Measurements from ENCODE around the gene OGFR.
A peak's percentile ranks its signal among the peaks of the same experiment; 100 is the strongest.

Gene OGFR, protein sequence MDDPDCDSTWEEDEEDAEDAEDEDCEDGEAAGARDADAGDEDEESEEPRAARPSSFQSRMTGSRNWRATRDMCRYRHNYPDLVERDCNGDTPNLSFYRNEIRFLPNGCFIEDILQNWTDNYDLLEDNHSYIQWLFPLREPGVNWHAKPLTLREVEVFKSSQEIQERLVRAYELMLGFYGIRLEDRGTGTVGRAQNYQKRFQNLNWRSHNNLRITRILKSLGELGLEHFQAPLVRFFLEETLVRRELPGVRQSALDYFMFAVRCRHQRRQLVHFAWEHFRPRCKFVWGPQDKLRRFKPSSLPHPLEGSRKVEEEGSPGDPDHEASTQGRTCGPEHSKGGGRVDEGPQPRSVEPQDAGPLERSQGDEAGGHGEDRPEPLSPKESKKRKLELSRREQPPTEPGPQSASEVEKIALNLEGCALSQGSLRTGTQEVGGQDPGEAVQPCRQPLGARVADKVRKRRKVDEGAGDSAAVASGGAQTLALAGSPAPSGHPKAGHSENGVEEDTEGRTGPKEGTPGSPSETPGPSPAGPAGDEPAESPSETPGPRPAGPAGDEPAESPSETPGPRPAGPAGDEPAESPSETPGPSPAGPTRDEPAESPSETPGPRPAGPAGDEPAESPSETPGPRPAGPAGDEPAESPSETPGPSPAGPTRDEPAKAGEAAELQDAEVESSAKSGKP

GRCh38 chr20:62804627-62805154 lies at the start of gene OGFR:
TSS of gene OGFR (plus strand) at chr20:62804835. CDS start at chr20:62804860, 25 bp downstream.
- DNase-seq: peak in 1 of 2 experiments; percentile 40

- DNase-seq: no peak
Observed at GRCh38 chr20:62754991-62755356, 49.7 kb upstream of the OGFR start.

DNA sequence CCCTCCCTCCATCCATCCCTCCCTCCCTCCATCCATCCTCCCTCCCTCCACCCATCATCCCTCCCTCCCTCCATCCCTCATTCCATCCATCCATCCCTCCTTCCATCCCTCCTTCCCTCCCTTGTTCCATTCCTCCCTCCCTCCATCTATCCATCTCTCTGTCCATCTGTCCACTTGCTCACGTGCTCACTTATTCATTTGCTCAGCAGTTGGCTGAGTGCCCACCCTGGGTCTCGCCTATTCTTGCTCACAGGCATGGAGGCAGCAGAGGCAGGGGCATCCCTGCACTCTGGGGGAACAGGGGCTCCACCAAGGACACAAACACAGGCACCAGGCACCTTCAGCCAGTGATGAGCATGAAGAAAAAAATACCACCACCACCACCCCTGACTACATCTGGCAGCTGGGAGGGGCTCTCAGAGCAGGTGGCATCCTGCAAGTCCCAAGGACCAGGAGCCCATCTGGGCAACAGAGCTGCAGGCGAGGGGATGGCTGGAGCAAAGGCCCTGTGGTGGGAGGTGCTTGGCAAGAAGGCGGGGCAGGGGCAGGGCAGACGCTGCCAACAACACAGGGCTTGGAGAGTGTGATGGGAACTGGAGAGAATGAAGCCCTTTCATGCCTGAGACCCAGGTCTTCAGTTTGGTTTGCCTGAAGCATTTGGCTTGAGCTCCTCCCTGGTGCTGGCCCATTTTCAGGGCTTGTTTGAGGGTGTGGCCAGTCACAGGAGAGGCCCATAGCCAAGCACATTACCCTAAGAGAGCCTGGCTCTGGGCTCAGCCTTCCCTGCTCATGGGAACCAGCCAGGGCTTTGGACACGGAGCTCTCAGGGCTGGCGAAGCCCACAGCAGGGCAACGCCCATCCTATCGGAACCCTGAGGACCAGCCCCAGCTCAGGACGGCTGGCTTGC lies 48.6 kb upstream of the OGFR start:
- peak in 1 of 2 experiments; percentile 56 for DNase-seq

GRCh38 chr20:62758226-62758912 lies 46.3 kb upstream of the OGFR start:
- no peak for DNase-seq

DNA sequence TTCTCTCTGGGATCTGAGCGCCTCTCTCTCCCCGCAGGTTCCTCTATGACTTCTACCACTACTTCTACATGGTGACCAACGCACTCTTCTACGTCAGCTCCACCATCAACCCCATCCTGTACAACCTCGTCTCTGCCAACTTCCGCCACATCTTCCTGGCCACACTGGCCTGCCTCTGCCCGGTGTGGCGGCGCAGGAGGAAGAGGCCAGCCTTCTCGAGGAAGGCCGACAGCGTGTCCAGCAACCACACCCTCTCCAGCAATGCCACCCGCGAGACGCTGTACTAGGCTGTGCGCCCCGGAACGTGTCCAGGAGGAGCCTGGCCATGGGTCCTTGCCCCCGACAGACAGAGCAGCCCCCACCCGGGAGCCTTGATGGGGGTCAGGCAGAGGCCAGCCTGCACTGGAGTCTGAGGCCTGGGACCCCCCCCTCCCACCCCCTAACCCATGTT lies 44.6 kb upstream of the OGFR start:
- no peak for DNase-seq

DNA sequence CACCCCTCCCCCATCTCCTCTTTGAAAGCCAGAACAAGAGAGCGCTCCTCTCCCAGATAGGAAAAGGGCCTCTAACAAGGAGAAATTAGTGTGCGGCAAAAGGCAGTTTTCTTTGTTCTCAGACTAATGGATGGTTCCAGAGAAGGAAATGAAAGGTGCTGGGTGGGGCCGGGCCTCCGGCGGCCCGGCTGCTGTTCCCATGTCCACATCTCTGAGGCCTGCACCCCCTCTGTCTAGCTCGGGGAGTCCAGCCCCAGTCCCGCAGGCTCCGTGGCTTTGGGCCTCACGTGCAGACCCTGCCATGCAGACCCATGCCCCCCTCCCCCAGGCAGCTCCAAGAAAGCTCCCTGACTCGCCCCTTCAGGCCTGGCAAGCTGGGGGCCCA lies 44.2 kb upstream of the OGFR start:
- no peak for DNase-seq

GRCh38 chr20:62760856-62761758 lies 43.5 kb upstream of the OGFR start:
- DNase-seq: no peak

- DNase-seq: no peak
Observed at GRCh38 chr20:62761759-62762131, 42.9 kb upstream of the OGFR start.

GRCh38 chr20:62762376-62762775 lies 42.3 kb upstream of the OGFR start:
- DNase-seq: no peak

- no peak for DNase-seq
Observed at GRCh38 chr20:62762801-62763368, 41.8 kb upstream of the OGFR start.

- DNase-seq: no peak
Observed at GRCh38 chr20:62763404-62763803, 41.2 kb upstream of the OGFR start.

GRCh38 chr20:62764156-62764935 lies 40.3 kb upstream of the OGFR start:
- no peak for DNase-seq

- DNase-seq: no peak
Observed at GRCh38 chr20:62765021-62765420, 39.6 kb upstream of the OGFR start.

- no peak for DNase-seq
Observed at GRCh38 chr20:62765432-62766070, 39.1 kb upstream of the OGFR start.

DNA sequence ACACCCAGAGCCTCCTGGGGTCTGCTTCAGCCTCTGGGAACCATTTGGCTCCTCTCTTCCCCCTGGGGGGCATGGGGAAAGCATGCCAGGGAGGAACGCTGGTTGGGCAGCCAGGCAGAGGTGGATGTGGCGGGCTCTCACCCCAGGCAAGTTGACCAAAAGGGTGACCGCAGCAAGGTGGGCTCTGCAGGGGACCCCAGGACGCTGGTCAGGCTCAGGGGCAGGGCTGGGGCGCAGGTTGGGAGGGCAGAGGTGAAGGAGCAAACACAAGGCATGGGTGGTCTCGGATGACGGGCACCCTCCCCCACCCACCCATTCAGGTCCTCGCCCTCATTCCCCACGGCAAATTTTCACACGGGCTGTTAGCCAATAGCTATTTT lies 38.6 kb upstream of the OGFR start:
- no peak for DNase-seq

GRCh38 chr20:62766716-62767115 lies 37.9 kb upstream of the OGFR start:
- DNase-seq: no peak

DNA sequence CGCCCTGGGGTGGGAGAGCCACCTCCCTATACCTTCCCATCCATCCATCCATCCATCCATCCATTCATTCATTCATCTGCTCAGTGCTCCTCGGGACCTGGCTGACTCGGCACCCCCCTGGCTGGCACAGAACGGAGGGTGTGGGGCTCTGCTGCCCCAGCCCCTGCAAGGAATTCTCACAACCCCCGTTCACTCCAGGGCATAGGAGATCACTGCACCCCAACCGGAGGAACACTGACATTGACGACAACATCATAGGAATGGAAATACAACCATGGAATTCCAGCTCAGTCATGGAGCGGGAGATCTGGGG lies 36.4 kb upstream of the OGFR start:
- DNase-seq: no peak

DNA sequence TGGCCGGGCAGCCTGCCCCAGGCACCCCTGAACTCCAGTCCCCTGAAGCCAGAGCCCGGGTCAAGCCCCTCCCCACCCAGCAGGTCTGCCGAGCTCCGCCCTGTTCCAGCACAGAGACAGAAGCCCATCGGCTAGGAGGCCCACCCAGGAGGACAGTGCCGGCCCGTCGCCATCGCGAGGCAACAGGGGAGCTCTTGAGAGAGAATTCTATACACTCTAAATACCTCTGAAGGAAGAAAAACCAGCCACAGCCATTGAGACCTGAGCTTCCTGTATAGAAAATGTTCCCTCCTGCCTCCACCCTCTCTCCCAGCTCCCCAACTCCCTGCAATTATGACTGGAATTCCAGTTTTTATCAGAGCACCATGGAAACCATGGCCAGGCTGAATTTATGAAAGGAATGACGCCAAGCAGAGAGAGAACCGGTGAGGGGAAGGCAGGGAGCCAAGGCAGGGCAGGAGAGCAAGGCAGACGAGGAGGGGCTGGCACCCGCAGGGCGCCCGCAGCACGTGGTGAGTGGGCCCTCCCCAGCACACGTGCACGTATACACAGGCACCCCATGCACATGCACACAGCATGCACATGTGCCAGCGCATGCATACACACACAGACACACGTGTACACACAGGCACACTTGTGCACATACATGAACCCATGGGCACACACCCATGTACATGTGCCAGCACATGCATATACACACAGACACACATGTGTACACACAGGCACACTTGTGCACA lies 35.9 kb upstream of the OGFR start:
- DNase-seq: peak in 1 of 2 experiments; percentile 34
